ENCODE results near the gene TMEM63A. TPM values are rescaled to one million over a fixed set of nuclear protein-coding genes. Genes with fewer than 3 reads are reported as not detected.

Gene TMEM63A
- total and polyA plus RNA-seq, 4 experiments from 2014 or later = 46.2 to 507 (median 278) TPM

- H3K36me3 Mint-ChIP-seq = no peaks in the 10 kb centered on the region
- Histone ChIP-seq H3K36me3 (ENCODE audit: insufficient read depth, low read length) (no peaks in the 10 kb centered on the region), H3K27ac (ENCODE audit: low read depth, low read length) (no peak overlapping the region), H3K27me3 (ENCODE audit: insufficient read depth, low read length) (no peaks in the 10 kb centered on the region), H3K4me3 (ENCODE audit: low read length in 2 of 2) (no peak overlapping the region), H3K4me1 (ENCODE audit: insufficient read depth, low read length) (no peaks in the 10 kb centered on the region), H3K9me3 (ENCODE audit: control insufficient read depth in 1 of 2, low read length in 2 of 2) (no peaks in the 10 kb centered on the region)
- ChIA-PET POLR2A (ENCODE audit: partially characterized antibody) (interaction anchor here (0.9 kb wide), 1 partner anchor 8 kb away, joined by 4 read pairs; no protein-coding TSS in a partner anchor), CTCF (ENCODE audit: partially characterized antibody) (no interaction called here)
- H3K4me1 Mint-ChIP-seq = peaks cover 0 to 1% (median 0%) of the 10 kb centered on the region in 4 donors
- H3K27ac Mint-ChIP-seq = no peak overlapping the region
- intact Hi-C loops (cut with micrococcal nuclease) = no loop called here
- peaks cover 1 to 2% of the 10 kb centered on the region in 2 donors for H3K27me3 Mint-ChIP-seq
- no peaks in the 10 kb centered on the region for H3K9me3 Mint-ChIP-seq
- no peak for DNase-seq
- no peak overlapping the region for H3K4me3 Mint-ChIP-seq
Observed at GRCh38 chr1:225823811-225824261, 58.3 kb downstream of the TMEM63A start.

GRCh38 chr1:225822655-225823403 lies 59.4 kb downstream of the TMEM63A start:
- H3K27ac Mint-ChIP-seq = no peak overlapping the region
- no peak overlapping the region for H3K4me3 Mint-ChIP-seq
- intact Hi-C loops (cut with micrococcal nuclease) = no loop called here
- no peaks in the 10 kb centered on the region for H3K36me3 Mint-ChIP-seq
- Histone ChIP-seq H3K4me1 (ENCODE audit: insufficient read depth, low read length) (no peaks in the 10 kb centered on the region), H3K27me3 (ENCODE audit: insufficient read depth, low read length) (no peaks in the 10 kb centered on the region), H3K4me3 (ENCODE audit: low read length in 2 of 2) (no peak overlapping the region), H3K27ac (ENCODE audit: low read depth, low read length) (no peak overlapping the region), H3K36me3 (ENCODE audit: insufficient read depth, low read length) (no peaks in the 10 kb centered on the region), H3K9me3 (ENCODE audit: control insufficient read depth in 1 of 2, low read length in 2 of 2) (no peaks in the 10 kb centered on the region)
- peaks cover 0 to 1% (median 0%) of the 10 kb centered on the region in 4 donors for H3K4me1 Mint-ChIP-seq
- DNase-seq = no peak
- ChIA-PET CTCF (ENCODE audit: partially characterized antibody) (no interaction called here), POLR2A (ENCODE audit: partially characterized antibody) (interaction anchor here (0.8 kb wide), 1 partner anchor 16 kb away, joined by 3 read pairs; no protein-coding TSS in a partner anchor)
- no peaks in the 10 kb centered on the region for H3K9me3 Mint-ChIP-seq
- peaks cover 1 to 2% of the 10 kb centered on the region in 2 donors for H3K27me3 Mint-ChIP-seq

GRCh38 chr1:225820522-225821120 lies 61.6 kb downstream of the TMEM63A start:
- CTCF ChIA-PET (ENCODE audit: partially characterized antibody) = interaction anchor here (1.4 kb wide), 1 partner anchor 91 kb away, joined by 3 read pairs; no protein-coding TSS in a partner anchor

DNA sequence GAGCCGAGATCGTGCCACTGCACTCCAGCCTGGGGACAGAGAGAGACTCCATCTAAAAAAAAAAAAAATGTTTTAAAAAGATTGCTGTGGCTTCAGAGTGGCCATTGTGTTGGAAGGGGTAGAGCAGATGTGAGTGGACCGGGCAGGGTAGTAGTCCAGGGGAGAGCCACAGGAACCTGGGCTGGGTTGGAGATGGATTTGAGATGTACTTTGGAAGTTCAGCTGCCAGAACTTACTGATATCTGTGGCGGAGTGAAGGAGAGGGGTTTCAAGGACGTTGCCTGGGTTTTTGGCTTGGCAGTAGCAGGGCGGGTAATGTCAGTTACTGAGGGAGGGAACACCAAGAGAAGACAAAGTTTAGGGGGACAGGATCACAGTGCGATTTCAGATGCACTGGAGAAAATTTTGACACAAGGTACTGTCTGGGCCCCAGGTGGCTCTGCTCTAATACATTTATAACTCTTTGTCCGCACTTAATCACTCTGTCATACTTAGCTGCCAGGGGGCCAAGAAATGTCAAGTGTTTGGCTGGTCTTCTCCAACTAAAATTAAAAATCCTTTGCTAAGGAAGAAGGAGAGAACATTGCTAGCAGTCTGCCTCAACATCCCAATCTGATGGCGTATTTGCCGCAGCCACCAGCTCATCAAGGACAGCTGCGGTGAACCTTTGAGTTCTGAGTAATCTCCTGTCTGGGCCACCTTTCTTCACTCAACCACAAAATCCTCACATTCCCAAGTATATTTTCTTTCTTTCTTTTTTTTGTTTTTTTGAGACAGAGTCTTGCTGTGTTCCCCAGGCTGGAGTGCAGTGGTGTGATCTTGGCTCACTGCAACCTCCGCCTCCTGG lies 62.6 kb downstream of the TMEM63A start:
- intact Hi-C loops (cut with micrococcal nuclease) = no loop called here
- Histone ChIP-seq H3K27me3 (ENCODE audit: insufficient read depth, low read length) (no peaks in the 10 kb centered on the region), H3K4me3 (ENCODE audit: low read length in 2 of 2) (no peak overlapping the region), H3K4me1 (ENCODE audit: insufficient read depth, low read length) (no peaks in the 10 kb centered on the region), H3K36me3 (ENCODE audit: insufficient read depth, low read length) (no peaks in the 10 kb centered on the region), H3K9me3 (ENCODE audit: control insufficient read depth in 1 of 2, low read length in 2 of 2) (no peaks in the 10 kb centered on the region), H3K27ac (ENCODE audit: low read depth, low read length) (no peak overlapping the region)
- no peaks in the 10 kb centered on the region for H3K9me3 Mint-ChIP-seq
- no peaks in the 10 kb centered on the region for H3K27me3 Mint-ChIP-seq
- H3K27ac Mint-ChIP-seq = peak overlapping the region in 1 of 7 donors; percentile 70
- H3K4me1 Mint-ChIP-seq = peaks cover 0 to 1% (median 0%) of the 10 kb centered on the region in 4 donors
- DNase-seq = no peak
- no peak overlapping the region for H3K4me3 Mint-ChIP-seq
- POLR2A ChIA-PET (ENCODE audit: partially characterized antibody) = no interaction called here
- CTCF ChIA-PET (ENCODE audit: partially characterized antibody) = interaction anchor here (1.4 kb wide), 1 partner anchor 92 kb away, joined by 3 read pairs; no protein-coding TSS in a partner anchor
- no peaks in the 10 kb centered on the region for H3K36me3 Mint-ChIP-seq

More at GRCh38 chr1:225820522-225821120, 61.6 kb downstream of the TMEM63A start:
- POLR2A ChIA-PET (ENCODE audit: partially characterized antibody) = no interaction called here
- H3K27me3 Mint-ChIP-seq = peaks cover 0 to 1% of the 10 kb centered on the region in 2 donors
- DNase-seq = no peak
- no peaks in the 10 kb centered on the region for H3K9me3 Mint-ChIP-seq
- Histone ChIP-seq H3K27me3 (ENCODE audit: insufficient read depth, low read length) (no peaks in the 10 kb centered on the region), H3K27ac (ENCODE audit: low read depth, low read length) (no peak overlapping the region), H3K4me3 (ENCODE audit: low read length in 2 of 2) (no peak overlapping the region), H3K36me3 (ENCODE audit: insufficient read depth, low read length) (no peaks in the 10 kb centered on the region), H3K4me1 (ENCODE audit: insufficient read depth, low read length) (no peaks in the 10 kb centered on the region), H3K9me3 (ENCODE audit: control insufficient read depth in 1 of 2, low read length in 2 of 2) (no peaks in the 10 kb centered on the region)
- no peak overlapping the region for H3K4me3 Mint-ChIP-seq
- peaks cover 0 to 1% (median 0%) of the 10 kb centered on the region in 4 donors for H3K4me1 Mint-ChIP-seq
- intact Hi-C loops (cut with micrococcal nuclease) = no loop called here
- no peak overlapping the region for H3K27ac Mint-ChIP-seq
- H3K36me3 Mint-ChIP-seq = no peaks in the 10 kb centered on the region

DNA sequence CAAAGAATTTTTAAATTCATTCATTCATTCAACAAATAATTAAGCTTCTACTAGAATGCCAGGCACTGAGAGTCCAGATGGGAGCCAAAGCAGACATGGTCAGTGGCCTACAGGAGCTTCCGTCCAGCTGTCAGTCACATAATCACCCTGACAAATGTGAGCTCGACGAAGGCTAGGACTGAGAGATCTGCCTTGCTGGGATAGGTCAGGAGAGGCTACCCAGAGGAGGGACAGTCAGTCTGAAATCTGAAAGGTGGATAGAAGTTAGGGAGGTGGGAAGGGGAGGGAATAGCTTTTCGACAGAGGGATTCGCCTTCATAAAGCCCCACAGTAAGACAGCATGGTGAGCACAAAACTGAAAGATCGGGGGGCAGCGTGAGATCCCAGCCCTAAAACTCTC lies 64.0 kb downstream of the TMEM63A start:
- CTCF ChIA-PET (ENCODE audit: partially characterized antibody) = interaction anchor here (0.7 kb wide), 1 partner anchor 10 kb away, joined by 4 read pairs; no protein-coding TSS in a partner anchor
- H3K27me3 ChIP-seq (ENCODE audit: insufficient read depth, low read length) = no peaks in the 10 kb centered on the region
- H3K4me1 ChIP-seq (ENCODE audit: insufficient read depth, low read length) = no peaks in the 10 kb centered on the region
- H3K36me3 ChIP-seq (ENCODE audit: insufficient read depth, low read length) = no peaks in the 10 kb centered on the region
- Mint-ChIP-seq H3K36me3 (no peaks in the 10 kb centered on the region), H3K27ac (peak overlapping the region in 1 of 7 donors; percentile 24), H3K9me3 (no peaks in the 10 kb centered on the region), H3K4me3 (no peak overlapping the region), H3K4me1 (peaks cover 0 to 1% (median 0%) of the 10 kb centered on the region in 4 donors), H3K27me3 (no peaks in the 10 kb centered on the region)
- no peak overlapping the region for H3K27ac ChIP-seq (ENCODE audit: low read depth, low read length)
- POLR2A ChIA-PET (ENCODE audit: partially characterized antibody) = interaction anchor here (0.7 kb wide), 1 partner anchor 24 kb away, joined by 3 read pairs; no protein-coding TSS in a partner anchor
- no peak overlapping the region for H3K4me3 ChIP-seq (ENCODE audit: low read length in 2 of 2)
- DNase-seq = no peak
- intact Hi-C loops (cut with micrococcal nuclease) = no loop called here
- H3K9me3 ChIP-seq (ENCODE audit: control insufficient read depth in 1 of 2, low read length in 2 of 2) = no peaks in the 10 kb centered on the region

DNA sequence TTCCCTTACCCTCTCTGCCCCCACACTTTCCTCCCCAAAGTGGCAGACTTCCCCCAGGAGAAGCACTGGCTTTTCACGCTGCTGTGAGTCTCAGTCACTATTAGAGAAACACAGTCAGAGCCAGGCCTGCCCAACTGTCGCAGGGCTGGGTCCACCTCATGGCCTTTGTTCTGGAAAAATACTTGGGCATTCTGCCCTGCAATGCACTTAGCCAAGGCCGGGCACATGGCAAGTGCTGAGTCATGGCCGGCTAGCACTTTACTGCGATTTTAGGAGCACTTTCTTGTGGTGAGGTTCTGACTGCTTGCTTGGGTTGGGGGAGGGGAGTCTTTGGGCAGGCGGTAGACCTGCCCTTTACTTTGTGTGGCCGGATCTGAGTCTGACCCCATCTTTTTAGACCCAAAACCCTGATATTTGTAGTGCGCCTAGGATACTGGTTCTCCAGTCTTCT lies 64.5 kb downstream of the TMEM63A start:
- H3K36me3 Mint-ChIP-seq = no peaks in the 10 kb centered on the region
- H3K27ac Mint-ChIP-seq = no peak overlapping the region
- no peaks in the 10 kb centered on the region for H3K27me3 Mint-ChIP-seq
- DNase-seq = no peak
- H3K9me3 ChIP-seq (ENCODE audit: control insufficient read depth in 1 of 2, low read length in 2 of 2) = no peaks in the 10 kb centered on the region
- CTCF ChIA-PET (ENCODE audit: partially characterized antibody) = no interaction called here
- POLR2A ChIA-PET (ENCODE audit: partially characterized antibody) = interaction anchor here (1.4 kb wide), 1 partner anchor 40 kb away, joined by 5 read pairs; the partner anchor contains the start of gene SRP9
- no peak overlapping the region for H3K4me3 Mint-ChIP-seq
- H3K9me3 Mint-ChIP-seq = no peaks in the 10 kb centered on the region
- H3K4me1 ChIP-seq (ENCODE audit: insufficient read depth, low read length) = no peaks in the 10 kb centered on the region
- H3K4me1 Mint-ChIP-seq = peaks cover 0 to 1% (median 0%) of the 10 kb centered on the region in 4 donors
- no peak overlapping the region for H3K4me3 ChIP-seq (ENCODE audit: low read length in 2 of 2)
- intact Hi-C loops (cut with micrococcal nuclease) = no loop called here
- no peak overlapping the region for H3K27ac ChIP-seq (ENCODE audit: low read depth, low read length)
- no peaks in the 10 kb centered on the region for H3K36me3 ChIP-seq (ENCODE audit: insufficient read depth, low read length)
- H3K27me3 ChIP-seq (ENCODE audit: insufficient read depth, low read length) = no peaks in the 10 kb centered on the region

Measured in CD4-positive, alpha-beta memory T cell (primary cell).